Measurements from ENCODE around the gene CAMSAP1.

DNA sequence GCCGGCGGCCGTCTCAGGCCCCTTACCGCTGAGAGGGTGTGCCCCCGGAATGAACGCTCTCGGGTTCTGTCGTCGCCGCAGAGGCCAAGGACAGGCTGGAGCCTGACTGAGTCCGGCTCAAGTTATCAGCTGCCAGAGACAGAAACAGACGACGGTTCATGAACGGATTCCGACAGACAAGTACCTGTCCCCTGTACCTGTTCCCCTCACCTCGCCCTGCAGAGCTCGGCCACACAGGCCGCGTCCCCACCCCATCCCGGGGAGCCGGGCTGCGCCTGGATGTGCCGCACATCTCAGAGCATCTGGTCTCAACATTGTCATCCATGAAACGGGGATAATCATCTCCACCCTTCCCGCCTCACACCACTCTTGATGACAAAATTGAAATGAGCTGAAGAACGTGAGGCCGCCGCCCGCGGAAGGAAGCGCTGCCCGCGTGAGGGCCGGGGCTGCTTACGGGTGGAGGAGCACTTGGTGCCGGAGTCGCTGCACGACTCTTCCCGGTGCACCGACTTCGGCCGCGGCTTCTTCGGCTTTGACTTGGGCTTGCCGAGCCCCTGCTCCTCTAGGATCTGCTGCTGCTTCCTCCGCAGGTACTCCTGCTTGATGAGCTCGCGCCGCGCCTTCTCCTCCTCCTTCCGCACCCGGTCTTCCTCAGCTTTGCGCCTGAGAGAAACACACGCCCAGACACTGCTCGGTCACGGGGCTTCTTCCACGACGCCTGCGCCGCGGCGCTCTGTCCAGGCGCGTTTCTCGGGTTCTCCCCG is 89.2 kb downstream of the CAMSAP1 start:
- TF ChIP-seq CTCF (conservative IDR thresholded peaks at IDR 0.05; ENCODE audit: low read length), result no peak
- no peak for TF ChIP-seq EZH2phosphoT487 (IDR thresholded peaks at IDR 0.05; ENCODE audit: borderline replicate concordance, low read depth, low read length)

Data from OCI-LY7 (cell line).